PFSK-1 (cell line): ENCODE measurements around the gene GNRHR.

ENCODE experiments used
- POLR2AphosphoS5 ChIP-seq: IDR thresholded peaks from 2 replicates; pipeline ENCODE4 v1.6.1; 2012; ENCODE audit warnings: low read depth, mild to moderate bottlenecking, control low read depth, low read length, moderate library complexity
- TAF1 ChIP-seq: IDR thresholded peaks from 2 replicates; pipeline ENCODE4 v1.6.1; 2012; ENCODE audit warnings: low read length, control low read depth, borderline replicate concordance; ENCODE audit not compliant: insufficient read depth

DNA sequence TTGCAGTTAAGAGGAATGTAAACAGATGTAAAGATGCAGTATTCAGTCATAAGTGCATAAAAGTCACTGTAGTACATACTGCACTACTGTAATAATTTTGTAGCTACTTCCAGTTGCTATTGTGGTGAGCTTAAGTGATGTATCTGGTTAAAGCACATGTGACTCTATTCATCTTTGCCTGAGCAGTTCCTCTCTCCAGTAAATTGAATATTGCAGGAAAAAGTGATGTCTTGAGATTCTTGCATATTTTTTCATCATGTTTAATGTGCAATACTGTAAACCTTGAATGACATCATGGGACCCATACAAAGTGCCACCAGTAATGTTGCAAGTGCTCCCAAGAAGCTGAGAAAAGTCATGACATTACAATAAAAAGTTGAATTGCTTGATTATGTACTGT lies 62.9 kb downstream of the GNRHR start:
- no peak for TF ChIP-seq TAF1
- TF ChIP-seq POLR2AphosphoS5, result no peak
